AG20443 (cell line): Measurements from ENCODE around the gene SECTM1.

Experiments
- DNase-seq: peaks from one replicate; pipeline ENCODE4 v3.0.0; 2012; ENCODE audit warnings: low spot score, mixed read lengths

Gene SECTM1

GRCh38 chr17:82280537-82280936 lies 53.0 kb downstream of the SECTM1 start:
- no peak for DNase-seq

GRCh38 chr17:82278786-82279391 lies 54.7 kb downstream of the SECTM1 start:
- no peak for DNase-seq

GRCh38 chr17:82278308-82278707 lies 55.3 kb downstream of the SECTM1 start:
- DNase-seq = no peak

GRCh38 chr17:82277851-82278250 lies 55.7 kb downstream of the SECTM1 start:
- no peak for DNase-seq

- DNase-seq = no peak
Measured at GRCh38 chr17:82276938-82277337, 56.6 kb downstream of the SECTM1 start.

- DNase-seq = no peak
Measured at GRCh38 chr17:82275326-82275725, 58.2 kb downstream of the SECTM1 start.

- DNase-seq = no peak
Measured at GRCh38 chr17:82274134-82275020, 59.2 kb downstream of the SECTM1 start.

GRCh38 chr17:82273327-82274133 lies 60.0 kb downstream of the SECTM1 start, which contains the start of gene CSNK1D:
CSNK1D (minus strand) TSS chr17:82273700; CDS start chr17:82273381, 319 bp downstream.
- peak; percentile 97 for DNase-seq

GRCh38 chr17:82272495-82273326 lies 60.9 kb downstream of the SECTM1 start:
- peak; percentile 35 for DNase-seq

- no peak for DNase-seq
Measured at GRCh38 chr17:82271401-82271800, 62.2 kb downstream of the SECTM1 start.
